ENCODE data around the gene PRAC2.

DNA sequence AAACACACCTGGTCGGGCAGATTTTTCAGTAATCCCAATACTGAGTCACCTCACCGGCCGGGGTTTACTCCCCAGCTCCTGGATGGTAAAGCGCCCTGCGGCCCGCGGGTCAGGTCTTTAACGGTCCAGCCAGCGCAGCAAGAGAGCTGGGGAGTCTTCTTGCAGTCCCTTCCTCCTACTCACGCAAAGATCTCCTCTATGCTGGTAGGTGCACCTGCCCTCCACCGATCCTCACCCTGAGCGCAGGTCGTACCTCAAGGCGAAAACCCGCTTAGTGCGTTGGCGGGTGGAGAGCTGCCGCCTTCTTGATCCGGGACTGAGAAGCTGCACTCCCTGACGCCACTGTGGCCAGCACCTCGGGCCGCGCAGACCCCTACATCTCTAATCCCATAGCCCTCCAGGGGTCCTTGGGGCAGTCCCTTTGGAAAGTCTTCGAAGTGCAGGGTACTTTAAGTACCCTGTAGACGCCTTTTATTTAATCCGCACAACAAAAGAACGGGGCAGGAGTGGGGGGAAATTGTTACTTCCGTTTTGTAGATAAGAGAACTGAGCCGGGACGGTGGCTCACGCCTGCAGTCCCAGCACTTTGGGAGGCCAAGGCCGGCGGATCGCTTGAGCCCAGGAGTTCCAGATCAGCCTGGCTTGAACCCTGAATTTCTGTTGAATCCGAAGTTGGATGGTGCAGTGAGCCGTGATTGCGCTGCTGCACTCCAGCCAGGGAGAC is 16.0 kb downstream of the PRAC2 start:
- TF ChIP-seq, protein P1, sequence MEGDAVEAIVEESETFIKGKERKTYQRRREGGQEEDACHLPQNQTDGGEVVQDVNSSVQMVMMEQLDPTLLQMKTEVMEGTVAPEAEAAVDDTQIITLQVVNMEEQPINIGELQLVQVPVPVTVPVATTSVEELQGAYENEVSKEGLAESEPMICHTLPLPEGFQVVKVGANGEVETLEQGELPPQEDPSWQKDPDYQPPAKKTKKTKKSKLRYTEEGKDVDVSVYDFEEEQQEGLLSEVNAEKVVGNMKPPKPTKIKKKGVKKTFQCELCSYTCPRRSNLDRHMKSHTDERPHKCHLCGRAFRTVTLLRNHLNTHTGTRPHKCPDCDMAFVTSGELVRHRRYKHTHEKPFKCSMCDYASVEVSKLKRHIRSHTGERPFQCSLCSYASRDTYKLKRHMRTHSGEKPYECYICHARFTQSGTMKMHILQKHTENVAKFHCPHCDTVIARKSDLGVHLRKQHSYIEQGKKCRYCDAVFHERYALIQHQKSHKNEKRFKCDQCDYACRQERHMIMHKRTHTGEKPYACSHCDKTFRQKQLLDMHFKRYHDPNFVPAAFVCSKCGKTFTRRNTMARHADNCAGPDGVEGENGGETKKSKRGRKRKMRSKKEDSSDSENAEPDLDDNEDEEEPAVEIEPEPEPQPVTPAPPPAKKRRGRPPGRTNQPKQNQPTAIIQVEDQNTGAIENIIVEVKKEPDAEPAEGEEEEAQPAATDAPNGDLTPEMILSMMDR (IDR thresholded peaks at IDR 0.05): no peak
- no peak for TF ChIP-seq EP300 (IDR thresholded peaks at IDR 0.05)

Measured in ovary (tissue), 3 donors.